ENCODE data around the gene FALEC.

GRCh38 chr1:150511985-150512660 is 3.4 kb upstream of the FALEC start:
- no peak for TF ChIP-seq POLR2AphosphoS5 (IDR thresholded peaks at IDR 0.05)
- no peak for TF ChIP-seq EP300 (IDR thresholded peaks at IDR 0.05)
- TF ChIP-seq, protein P1, sequence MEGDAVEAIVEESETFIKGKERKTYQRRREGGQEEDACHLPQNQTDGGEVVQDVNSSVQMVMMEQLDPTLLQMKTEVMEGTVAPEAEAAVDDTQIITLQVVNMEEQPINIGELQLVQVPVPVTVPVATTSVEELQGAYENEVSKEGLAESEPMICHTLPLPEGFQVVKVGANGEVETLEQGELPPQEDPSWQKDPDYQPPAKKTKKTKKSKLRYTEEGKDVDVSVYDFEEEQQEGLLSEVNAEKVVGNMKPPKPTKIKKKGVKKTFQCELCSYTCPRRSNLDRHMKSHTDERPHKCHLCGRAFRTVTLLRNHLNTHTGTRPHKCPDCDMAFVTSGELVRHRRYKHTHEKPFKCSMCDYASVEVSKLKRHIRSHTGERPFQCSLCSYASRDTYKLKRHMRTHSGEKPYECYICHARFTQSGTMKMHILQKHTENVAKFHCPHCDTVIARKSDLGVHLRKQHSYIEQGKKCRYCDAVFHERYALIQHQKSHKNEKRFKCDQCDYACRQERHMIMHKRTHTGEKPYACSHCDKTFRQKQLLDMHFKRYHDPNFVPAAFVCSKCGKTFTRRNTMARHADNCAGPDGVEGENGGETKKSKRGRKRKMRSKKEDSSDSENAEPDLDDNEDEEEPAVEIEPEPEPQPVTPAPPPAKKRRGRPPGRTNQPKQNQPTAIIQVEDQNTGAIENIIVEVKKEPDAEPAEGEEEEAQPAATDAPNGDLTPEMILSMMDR (IDR thresholded peaks at IDR 0.05) = no peak

Measured in stomach (tissue), 4 donors.